GM21528 (cell line): ENCODE results near the gene TRIM25.
A peak's percentile ranks its signal among the peaks of the same experiment; 100 is the strongest.

Source experiments
- ATAC-seq: cut with Tn5 transposase; IDR thresholded peaks from one replicate; pipeline ENCODE4 v1.9.1; 2021; ENCODE audit warnings: mild to moderate bottlenecking, moderate library complexity; ENCODE audit not compliant: unreplicated experiment, low FRiP score

The TRIM25 gene

GRCh38 chr17:56868716-56869115, 45.1 kb downstream of the TRIM25 start:
- no peak for ATAC-seq

- ATAC-seq: no peak
These were observed 45.9 kb downstream of the TRIM25 start for GRCh38 chr17:56867948-56868376.

GRCh38 chr17:56866496-56866895, 47.4 kb downstream of the TRIM25 start:
- ATAC-seq: no peak

- no peak for ATAC-seq
These were observed 47.8 kb downstream of the TRIM25 start for GRCh38 chr17:56866076-56866475.

GRCh38 chr17:56863974-56864373, 49.9 kb downstream of the TRIM25 start:
- no peak for ATAC-seq

GRCh38 chr17:56861899-56862298, 52.0 kb downstream of the TRIM25 start:
- ATAC-seq: no peak

GRCh38 chr17:56851008-56851407, 62.8 kb downstream of the TRIM25 start:
- ATAC-seq: no peak

GRCh38 chr17:56850591-56850990, 63.3 kb downstream of the TRIM25 start:
- no peak for ATAC-seq

GRCh38 chr17:56849131-56849530, 64.7 kb downstream of the TRIM25 start:
- no peak for ATAC-seq

- ATAC-seq: no peak
These were observed 66.7 kb downstream of the TRIM25 start for GRCh38 chr17:56847106-56847505.

GRCh38 chr17:56845934-56846333, 67.9 kb downstream of the TRIM25 start:
- peak; percentile 64 for ATAC-seq

GRCh38 chr17:56842577-56842976, 71.3 kb downstream of the TRIM25 start:
- ATAC-seq: no peak

- no peak for ATAC-seq
These were observed 75.2 kb downstream of the TRIM25 start for GRCh38 chr17:56838687-56839086.
